NCI-H2107 treated with DMSO at 0.1 percent for 48 hours (cell line): ENCODE results near the gene VAT1.
"Not testable (repeated sequence)": the region's sequence is repeated elsewhere in the genome, so short reads cannot be mapped to it uniquely, and the experiment has no call there.

Experiments
- DNase-seq: peaks from one replicate; lab custom pipeline; 2025; ENCODE audit not compliant: unreplicated experiment; lab: John Stamatoyannopoulos, UW

The VAT1 gene

DNA sequence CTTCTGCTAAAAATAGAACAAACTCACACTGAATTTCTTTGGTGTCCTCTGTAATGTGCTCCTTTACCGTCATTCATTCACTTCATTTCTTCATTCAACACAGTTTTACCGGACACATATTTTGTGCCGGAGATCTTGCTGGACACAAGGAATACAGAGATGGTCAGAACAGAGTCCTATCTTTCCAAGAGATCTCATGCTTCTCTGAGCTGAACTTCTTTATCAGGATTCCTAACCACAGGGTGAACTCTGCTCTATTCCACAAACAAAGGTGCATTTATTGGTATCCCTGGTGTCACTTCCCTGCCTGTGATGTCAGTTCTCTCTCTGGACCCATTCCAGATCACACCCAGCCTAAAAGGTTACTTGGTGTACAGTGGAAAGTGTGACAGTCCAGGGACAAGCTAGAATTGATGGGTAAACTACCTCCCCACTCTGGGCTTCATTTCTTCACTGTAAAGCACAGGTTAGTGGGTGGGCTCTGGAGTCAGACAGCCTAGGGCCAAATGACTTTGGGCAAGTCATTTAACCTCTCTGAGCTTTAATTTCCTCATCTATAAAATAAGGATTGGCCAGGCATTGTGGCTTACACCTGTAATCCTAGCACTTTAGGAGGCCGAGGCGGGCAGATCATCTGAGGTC, 11.4 kb downstream of the VAT1 start:
- DNase-seq: no peak

DNA sequence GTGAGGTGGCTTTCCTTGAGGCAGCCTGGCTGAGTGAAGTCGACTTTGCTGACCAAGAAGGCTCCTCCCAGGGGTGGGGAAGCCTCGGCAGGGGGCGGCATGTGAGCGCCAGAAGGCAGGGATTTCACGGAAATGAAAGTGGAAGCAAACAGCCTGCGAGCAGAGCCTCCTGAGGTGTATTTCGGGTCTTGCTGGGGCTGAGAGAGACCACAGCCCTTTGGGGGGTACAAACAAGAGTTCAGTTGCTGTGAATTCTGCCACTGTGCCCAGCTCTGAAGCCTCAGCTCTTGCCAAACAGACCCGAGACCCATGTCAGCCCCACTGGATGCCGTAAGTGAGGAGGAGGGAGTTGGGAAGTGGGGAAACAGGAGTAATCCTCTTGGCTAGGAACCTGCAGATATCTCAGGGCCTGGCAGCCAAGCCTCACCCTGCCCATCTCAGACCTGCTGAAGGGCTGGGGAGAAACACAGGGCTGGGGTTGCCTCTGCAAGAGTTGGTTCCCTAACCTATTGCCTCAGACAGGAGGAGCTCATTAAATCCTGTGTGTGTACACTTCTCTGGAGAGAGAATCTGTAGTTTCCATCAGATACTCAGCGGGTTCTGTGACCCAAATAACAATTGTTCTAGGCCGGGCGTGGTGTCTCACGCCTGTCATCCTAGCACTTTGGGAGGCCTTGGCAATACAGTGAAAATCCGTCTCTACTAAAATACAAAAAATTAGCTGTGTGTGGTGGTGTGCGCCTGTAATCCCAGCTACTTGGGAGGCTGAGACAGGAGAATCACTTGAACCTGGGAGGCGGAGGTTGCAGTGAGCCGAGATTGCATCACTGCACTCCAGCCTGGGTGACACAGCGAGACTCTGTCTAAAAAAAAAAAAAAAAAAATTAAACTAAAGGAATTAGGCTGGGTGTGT, 15.3 kb downstream of the VAT1 start, which contains the start of gene IFI35:
TSS of gene IFI35 (plus strand) at position 146 of the 913 bp plus-strand sequence. CDS start at position 310, 164 bp downstream.
- DNase-seq: peak; percentile 41

DNA sequence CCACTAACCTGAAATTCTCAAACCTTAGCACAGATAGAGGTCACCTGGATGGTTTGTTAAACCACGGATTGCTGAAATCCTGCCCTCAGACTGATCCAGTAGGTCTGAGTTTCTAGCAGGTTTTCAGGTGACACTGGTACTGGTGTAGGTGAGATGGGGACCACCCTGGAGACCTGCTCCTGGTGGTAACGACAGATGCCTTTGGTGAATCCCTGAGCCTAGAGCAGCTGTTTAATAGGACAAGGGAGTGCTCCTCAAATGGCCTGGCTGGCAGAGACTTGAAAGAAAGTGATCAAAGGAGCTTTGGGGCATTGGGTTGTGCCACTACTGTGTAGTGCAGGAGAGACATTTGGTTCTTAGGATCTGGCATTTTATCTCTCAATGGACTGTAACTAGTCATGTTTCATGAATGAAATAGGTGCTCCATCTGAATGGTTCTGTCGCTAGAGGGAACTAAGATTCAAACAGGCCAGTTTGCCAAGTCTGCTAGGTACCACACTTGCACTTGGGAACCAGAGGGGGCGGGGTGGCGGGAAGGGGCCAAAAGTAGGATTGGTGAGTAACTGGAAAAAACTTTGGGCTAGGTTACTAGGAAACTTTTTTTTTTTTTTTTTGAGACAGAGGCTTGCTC, 18.5 kb downstream of the VAT1 start:
- DNase-seq: no peak

DNA sequence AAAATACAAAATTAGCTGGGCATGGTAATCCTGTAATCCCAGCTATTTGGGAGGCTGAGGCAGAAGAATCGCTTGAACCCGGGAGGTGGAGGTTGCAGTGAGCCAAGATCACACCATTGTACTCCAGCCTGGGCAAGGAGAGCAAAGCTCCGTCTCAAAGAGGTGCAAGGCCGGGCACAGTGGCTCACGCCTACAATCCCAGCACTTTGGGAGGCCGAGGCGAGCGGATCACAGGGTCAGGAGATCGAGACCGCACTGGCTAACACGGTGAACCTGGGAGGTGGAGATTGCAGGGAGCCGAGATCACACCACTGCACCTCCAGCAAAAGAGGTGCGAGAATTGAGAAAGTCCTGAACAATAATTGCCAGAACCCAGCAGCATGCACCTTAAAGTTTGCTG, 21.3 kb downstream of the VAT1 start:
- not testable (repeated sequence) for DNase-seq

DNA sequence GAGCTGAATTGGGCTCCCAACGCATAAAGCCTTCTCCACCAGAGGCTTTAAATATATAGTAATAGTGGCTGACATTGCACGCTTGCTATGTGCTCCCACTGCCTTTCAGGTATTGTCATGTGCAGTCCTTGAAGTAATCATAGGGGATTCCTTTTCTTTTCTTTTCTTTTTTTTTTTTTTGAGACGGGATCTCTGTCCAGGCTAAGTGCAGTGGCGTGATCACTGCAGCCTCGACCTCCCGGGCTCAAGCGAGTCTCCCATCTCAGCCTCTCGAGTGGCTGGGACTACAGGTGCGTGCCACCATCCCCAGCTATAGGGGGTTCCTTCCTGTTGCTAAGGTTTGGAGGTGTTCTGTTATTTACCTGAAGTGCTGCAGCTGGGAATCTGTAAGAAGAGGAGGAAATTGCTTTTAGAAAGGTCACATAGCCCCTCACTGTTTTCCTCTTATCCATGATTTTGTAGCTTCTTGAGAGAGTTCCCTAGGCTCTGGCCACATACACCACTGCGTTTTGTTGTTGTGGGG, 23.1 kb downstream of the VAT1 start:
- DNase-seq: no peak

DNA sequence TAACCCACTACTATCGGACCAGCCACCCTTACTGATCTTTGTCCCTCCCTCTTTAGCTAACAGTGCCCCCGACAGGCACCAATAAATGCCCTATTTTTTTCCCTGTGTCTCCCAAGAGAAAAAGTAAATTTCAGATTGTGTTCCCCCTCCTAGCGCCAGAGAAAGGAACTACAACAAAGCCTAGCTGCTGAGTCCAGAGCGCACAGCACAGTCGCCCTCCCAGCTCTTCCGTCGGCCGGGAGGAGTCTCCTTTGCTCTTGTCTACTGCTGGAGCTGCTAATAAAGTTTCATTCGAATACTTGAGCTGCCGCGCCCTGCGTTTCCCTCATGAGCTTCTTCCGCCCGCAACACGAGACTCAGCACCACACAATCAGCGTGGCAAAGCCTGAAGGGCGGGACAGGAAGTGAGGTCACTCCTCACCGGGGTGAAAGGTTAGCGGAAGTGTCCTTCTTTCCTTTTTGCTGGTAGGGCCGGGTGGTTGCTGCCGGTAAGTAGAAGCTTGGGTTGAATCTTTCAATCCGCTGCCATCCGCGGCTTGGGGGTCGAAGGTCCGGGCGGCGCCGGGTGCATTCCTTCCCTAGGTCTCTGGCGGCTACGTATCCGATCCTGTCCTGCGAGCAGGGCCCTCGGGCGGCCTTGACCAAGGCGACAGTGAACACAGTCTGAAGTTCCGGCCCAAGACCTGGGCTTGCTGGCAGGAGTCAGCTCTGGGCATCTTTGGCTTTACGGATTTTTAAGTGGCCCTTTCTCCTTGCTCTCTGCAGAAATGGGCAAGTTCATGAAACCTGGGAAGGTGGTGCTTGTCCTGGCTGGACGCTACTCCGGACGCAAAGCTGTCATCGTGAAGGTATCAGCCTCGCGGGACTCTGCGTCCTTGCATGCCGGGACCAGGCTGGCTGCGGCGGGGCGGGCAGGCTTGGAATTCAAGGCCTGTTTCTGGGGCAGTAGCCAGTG, 23.9 kb downstream of the VAT1 start, which contains the start of gene RPL27:
TSS of gene RPL27 (plus strand) at position 436 of the 955 bp plus-strand sequence. CDS start at position 768, 332 bp downstream.
- DNase-seq: peak; percentile 97

DNA sequence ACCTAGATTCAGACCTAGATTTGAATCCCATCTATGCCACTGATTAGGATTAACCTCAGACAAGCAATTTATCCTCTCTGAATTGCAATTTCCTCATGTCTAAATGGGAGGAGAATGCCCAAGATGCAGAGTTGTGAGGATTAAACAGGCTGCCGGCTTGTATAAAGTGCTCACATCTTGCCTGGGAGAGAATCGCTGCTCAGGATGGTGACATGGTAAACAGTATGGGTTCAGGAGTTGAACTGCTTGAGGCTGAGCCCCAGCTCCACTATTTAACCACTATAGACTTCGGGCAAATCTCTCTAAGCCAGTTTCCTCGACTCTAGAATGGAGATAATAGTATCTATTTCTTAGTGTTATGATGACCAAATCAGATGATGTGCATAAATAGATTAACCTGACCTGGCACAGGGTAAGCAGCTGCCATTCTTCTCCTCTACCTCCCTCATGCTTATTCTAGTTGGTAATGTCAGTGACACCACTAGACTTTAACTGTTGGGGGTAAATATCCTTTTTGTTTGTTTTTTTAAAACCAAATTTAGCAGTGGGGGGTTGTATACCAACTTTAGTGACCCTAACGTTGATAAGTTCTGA, 24.7 kb downstream of the VAT1 start:
- peak; percentile 35 for DNase-seq

DNA sequence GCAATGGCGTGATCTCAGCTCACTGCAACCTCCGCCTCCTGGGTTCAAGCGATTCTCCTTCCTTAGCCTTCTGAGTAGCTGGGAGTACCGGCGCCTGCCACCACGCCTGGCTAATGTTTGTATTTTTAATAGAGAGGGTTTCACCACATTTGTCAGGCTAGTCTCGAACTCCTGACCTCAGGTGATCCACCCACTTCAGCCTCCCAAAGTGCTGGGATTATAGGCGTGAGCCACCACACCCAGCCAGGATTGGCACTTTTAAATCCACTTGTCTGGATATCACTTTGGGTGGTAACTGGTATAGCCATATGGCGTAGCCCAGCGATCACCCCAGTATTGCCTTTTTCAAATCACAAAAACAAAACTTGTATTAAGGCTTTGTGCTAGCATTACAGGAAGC, 28.3 kb downstream of the VAT1 start:
- not testable (repeated sequence) for DNase-seq

DNA sequence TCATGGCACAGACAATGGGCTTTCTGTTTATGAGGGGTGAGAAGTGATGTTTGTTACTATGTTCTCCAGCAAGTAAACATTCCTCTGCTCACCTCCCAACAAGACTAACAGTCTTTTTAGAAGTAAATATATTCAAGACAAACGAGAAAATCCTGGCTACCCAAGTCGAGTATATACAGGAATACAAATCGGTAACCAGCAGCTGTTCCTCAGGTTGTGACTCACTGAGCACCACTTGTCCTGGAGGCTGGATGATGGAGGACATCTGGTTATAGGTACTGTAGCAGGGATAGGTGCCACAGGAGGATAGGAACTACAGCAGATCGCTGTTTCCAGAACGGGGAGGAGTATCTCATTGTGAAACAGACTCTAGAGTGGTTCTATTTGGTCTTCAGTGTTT, 29.3 kb downstream of the VAT1 start:
- DNase-seq: no peak

DNA sequence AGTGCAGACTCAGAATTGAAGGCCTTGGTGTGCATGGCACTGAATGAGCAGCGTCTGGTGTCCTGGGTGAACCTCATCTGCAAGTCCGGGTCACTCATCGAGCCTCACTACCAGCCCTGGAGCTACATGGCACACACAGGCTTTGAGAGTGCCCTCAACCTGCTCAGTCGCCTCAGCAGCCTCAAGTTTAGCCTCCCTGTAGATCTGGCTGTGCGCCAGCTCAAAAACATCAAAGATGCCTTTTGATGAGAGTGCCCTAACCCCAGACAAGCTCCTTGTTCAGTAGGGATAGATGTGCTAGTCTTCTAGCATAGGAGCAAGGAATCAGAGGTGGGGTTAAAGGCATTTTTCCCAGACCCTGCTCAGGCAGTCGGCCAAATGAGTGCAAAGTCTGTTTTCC, 30.7 kb downstream of the VAT1 start:
- DNase-seq: no peak

DNA sequence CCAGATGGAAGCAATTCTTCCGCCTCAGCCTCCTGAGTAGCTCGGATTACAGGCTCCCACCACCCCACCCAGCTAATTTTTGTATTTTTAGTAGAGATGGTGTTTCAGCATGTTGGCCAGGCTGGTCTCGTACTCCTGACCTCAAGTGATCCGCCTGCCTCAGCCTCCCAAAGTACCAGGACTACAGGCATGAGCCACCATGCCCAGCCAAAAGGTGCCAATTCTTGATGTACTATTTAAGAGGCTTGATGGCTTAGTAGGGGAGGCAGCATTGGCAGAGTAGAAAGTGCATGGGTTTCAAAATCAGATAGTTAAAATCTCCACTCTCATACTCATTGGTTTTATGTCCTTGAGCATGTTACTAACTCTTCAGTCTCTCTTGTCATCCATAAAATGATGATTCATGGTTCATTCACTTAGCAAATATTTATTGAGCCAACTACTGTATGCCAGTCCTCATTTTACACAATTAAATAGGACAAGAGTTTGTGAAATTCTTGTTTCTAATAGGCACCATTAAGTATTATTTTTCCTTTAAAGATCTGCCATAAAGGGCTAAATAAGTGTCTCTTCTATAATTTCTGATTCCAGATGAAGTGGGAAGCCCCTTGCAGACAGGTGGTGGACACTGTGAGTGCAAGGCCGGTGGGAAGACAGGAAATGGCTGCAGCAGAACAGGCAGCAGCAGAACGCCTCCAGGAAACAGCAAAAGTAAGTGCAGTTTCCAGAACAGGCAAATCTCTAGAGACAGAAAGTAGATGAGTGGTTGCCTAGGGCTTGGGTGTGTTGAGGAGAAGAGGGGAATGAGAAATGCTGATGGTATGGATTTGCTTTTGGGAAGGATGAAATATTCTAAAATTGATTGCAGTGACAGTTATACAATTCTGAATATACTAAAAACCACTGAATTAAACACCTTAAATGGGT, 32.2 kb downstream of the VAT1 start:
- DNase-seq: no peak

DNA sequence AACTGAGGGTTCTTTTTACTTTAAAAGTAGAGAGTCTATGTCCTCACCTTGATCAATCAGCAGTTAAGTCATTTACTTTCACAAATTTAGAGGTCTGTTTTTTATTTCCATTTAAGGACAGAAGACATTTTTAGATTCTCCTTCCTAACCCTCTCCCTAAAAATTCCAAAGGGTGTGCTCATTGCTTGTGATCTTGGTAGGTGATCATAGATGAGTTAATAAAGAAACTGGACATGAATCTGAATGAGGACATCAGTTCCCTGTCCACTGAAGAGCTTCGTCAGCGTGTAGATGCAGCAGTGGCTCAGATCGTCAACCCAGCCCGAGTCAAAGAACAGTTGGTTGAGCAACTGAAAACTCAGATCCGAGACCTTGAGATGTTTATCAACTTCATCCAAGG, 33.0 kb downstream of the VAT1 start:
- no peak for DNase-seq

DNA sequence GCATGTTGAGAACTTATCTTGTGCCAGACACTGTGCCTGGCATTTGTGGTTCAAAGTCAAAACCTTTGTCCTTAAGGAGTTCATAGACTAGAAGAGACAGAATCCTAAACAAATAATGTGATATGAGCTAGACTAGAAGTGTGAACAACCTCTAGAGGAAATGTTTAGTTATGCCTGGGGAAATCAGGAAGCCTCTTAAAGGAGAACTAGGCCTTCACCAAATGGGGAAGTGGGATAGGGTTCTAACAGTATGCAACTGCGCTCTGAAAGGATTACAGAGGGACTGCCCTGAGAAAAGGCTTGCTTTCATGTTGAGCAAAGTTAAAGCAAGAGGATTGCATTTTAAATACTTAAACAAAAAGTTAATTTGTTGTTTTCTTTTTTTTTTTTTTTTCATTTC, 37.0 kb downstream of the VAT1 start:
- DNase-seq: no peak

DNA sequence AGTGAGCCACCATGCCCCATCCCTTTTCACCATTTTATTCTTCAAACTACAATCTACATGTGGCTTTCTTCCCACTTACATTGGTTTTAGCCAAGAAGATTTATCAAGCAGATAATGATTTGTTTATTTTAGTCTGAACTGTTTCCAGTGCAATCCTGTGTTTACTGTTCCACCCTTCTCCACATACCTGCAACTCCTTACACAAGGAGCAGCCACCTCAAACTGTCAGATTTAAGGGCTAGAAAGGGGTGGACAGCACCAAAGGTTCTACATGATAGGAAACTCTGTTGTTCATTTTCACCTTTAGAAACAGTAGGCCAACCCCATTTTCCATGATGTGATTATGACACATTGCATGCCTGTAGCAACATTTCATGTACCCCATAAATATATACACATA, 39.9 kb downstream of the VAT1 start:
- no peak for DNase-seq

DNA sequence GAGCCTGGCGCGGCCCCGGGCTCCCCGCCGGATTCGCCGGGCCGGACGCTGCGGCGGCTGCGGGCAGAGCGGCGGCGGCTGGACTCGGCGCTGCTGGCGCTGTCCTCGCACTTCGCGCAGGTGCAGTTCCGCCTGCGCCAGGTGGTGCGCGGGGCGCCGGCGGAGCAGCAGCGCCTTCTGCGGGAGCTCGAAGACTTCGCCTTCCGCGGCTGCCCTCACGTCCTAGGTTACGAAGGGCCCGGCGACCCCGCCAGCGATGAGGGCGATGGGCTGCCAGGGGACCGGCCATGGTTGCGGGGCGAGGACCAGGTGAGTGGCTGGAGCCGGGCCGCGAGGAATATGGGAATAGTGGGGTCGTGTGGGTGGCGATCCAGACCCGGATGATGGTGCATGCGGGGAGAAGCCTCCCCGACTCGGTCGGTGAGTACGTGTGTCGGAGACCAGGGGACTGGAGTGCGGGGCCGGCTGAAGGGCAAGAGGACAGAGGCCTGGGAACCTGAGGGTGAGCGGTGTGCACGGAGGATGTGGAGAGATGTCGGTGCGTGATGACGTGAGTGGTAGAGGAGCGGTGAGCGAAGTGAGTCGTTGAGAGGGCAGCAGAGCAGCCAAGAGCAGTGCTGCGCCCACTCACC, 41.3 kb downstream of the VAT1 start:
- DNase-seq: peak; percentile 38

DNA sequence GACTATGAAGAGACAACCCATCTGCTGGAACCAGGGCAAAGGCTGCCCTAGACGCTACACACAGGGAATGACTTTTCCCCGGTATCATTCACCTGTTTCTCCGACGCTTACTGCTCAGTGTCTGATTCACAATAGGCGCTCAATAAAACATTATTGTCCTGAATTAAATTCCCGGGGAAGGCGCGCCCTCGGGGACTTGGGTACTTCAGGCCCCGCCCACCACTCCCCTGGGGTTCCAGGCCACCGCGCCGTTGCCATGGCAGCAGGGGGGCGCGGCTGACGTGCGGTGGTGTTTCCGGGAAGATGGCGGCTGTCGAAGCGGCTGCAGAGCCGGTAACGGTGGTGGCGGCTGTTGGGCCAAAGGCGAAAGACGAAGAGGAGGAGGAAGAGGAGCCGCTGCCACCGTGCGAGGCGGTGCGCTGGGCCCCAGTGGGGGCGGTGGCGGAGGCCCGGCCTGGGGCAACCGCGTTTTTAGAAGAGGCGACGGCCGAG, 41.9 kb downstream of the VAT1 start, which contains the start of gene RUNDC1:
TSS of gene RUNDC1 (plus strand) at position 292 of the 492 bp plus-strand sequence. CDS start at position 304, 12 bp downstream.
- peak; percentile 73 for DNase-seq

DNA sequence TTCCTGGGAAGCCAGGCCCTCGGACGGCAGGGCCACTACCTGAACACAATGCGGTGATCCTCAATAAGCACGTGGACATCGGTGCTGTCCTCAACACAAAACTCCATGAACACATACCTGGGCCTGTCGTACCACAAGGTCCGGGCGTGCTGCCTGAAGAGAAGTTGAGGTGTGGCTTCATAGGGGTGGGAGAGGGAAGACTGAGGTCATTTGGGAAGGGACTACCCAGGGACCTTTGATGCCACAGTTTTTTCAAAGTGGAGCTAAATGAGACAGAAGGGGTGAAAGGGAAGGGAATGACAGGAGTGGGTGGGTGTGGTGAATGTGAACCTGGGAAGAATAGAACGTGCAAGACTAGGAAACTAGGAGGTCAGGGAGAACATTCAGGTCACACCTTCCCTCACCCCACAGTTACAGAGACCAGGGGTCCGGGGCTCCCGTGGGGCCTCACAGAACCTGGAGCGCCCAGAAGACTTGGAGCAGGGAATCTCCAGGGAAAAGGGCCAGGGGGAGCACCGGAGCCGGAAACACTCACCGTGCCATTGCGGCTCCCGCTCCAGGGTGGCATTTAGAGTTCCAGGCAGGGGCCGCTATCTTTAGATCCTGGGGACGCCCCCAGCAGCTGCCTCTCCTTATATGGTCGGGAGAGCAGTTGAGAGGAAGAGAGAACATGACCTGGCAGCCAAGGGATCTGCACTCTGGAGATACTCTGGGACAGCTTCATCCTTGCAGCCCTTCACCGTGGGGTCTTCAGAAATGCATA, 42.5 kb downstream of the VAT1 start, which contains the start of gene PTGES3L:
TSS of gene PTGES3L (minus strand) at position 570 of the 763 bp plus-strand sequence. CDS start at position 543, 27 bp downstream.
- DNase-seq: peak; percentile 66
